Adipose tissue (tissue), 3 donors: ENCODE results near the gene DGAT2L6. TPM values are rescaled to one million over a fixed set of nuclear protein-coding genes. Genes with fewer than 3 reads are reported as not detected.
"Not testable (repeated sequence)": the region's sequence is repeated elsewhere in the genome, so short reads cannot be mapped to it uniquely, and the experiment has no call there.

ENCODE experiments used
- H3K27ac ChIP-seq: one replicate; pipeline ENCODE4 v1.5.1; 2013; ENCODE audit warnings: low read depth, low read length
- WGBS, 3 donors: extraction: QIAGEN DNeasy Blood & Tissue Kit; methylation state at CpG; one replicate each; pipeline ENCODE4 v1.1.7; 2013; 5-methylcytosine and 5-hydroxymethylcytosine counted together
- polyA plus RNA-seq, 3 donors: library from polyadenylated mRNA; stranded (reverse); fragments of 200-250 nt; gene quantifications; one replicate each; pipeline ENCODE4 v1.2.3, GENCODE V29; 2013
- donor health status: healthy with polysubstance abuse.
- donor health status: Bipolar disorder and iron deficiency.
- donor health status: healthy.

DGAT2L6 gene
- polyA plus RNA-seq, 3 donors = not detected

DNA sequence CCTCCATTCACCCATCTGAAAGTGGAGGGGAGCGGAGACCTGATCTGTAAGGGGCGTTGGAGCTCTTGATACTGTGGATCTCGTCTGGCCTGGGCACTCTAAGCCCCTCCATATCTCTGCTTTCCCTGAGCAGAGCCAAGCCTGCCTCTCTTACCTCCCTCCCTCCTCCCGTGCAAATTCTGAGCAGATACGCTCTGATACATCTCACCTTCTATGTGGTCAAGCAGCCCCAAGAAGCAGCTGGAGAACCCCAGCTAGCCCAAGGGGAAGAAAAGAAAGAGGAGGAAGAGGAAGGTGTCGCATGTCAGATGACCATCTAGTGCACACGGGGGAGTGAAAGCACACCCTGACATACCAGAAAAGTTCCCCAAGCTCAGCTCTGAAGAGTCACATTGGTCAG lies 1.9 kb upstream of the DGAT2L6 start:
- 74 to 90% (median 78%) methylated on average over 7 of the region's 7 CpGs for WGBS, 3 donors

GRCh38 chrX:70183091-70183490 lies 5.8 kb downstream of the DGAT2L6 start:
- WGBS, 3 donors = 65 to 79% (median 72%) methylated on average over 5 of the region's 5 CpGs
- no peak overlapping the region for H3K27ac ChIP-seq

More for the DNA sequence above, 1.9 kb upstream of the DGAT2L6 start:
- no peak overlapping the region for H3K27ac ChIP-seq

DNA sequence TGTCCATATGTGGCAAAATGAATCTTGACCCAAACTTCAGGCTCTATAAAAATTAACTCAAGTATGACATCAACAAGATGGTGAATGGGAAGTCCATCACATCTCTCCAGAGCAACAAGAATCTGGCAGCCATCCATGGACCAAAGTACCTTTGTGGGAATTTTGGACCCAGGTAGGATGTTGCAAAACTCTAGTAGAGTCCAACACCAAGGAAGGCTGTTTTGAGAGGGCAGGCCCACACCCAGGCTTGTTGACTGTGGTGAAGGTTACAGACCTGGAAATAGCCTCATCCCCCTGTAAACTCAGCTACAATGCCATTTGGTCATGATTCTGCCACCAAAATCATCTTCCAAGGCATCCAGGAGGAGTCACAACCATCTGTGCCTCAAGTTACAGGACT lies 12.9 kb downstream of the DGAT2L6 start:
- H3K27ac ChIP-seq = no peak overlapping the region

- 10 to 17% (median 10%) methylated on average over 12 of the region's 12 CpGs for WGBS, 3 donors
Measured at GRCh38 chrX:70196961-70197720, 19.9 kb downstream of the DGAT2L6 start.

GRCh38 chrX:70201732-70202131 lies 24.4 kb downstream of the DGAT2L6 start:
- no peak overlapping the region for H3K27ac ChIP-seq
- 79 to 93% (median 89%) methylated on average over 5 of the region's 5 CpGs for WGBS, 3 donors

More at GRCh38 chrX:70196961-70197720, 19.9 kb downstream of the DGAT2L6 start:
- H3K27ac ChIP-seq = no peak overlapping the region

- H3K27ac ChIP-seq = no peak overlapping the region
Measured at GRCh38 chrX:70208479-70208878, 31.2 kb downstream of the DGAT2L6 start.

DNA sequence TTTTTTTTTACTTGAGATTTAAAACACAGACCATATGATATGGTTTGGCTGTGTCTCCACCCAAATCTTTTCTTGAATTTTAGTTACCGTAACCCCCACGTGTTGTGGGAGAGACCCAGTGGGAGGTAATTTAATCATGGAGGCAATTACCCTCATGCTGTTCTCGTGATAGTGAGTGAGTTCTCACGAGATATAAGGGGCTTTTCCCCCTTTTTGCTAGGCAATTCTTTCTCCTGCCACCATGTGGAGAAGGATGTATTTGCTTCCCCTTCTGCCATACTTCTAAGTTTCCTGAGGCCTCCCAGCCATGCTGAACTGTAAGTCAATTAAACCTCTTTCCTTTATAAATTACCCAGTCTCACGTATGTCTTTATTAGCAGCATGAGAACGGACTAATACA lies 32.3 kb downstream of the DGAT2L6 start:
- H3K27ac ChIP-seq = not testable (repeated sequence)
- WGBS, 3 donors = 50 to 68% (median 51%) methylated on average over 6 of the region's 6 CpGs

- 61 to 75% (median 64%) methylated on average over 4 to 5 of the region's 5 CpGs for WGBS, 3 donors
- no peak overlapping the region for H3K27ac ChIP-seq
Measured at GRCh38 chrX:70219938-70220764, 42.9 kb downstream of the DGAT2L6 start.

- H3K27ac ChIP-seq = no peak overlapping the region
Measured at GRCh38 chrX:70226048-70226447, 48.8 kb downstream of the DGAT2L6 start.

DNA sequence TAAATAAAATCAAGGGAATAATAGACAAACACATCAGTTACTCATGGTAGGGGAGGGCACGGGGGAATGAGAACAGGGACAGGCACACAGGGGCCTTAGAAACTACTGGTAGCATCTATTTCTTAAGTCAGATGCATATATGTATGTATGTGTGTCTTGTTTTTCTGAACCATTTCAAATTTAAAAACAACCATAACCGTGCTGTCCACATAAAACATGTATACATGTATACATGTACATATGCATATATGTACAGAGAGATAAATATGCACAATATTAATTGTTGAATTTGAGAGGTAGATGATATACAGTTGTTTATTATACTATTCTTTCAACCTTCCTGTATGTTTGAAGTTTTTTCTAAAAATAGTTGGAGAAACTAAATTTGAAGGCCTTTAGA lies 49.4 kb downstream of the DGAT2L6 start:
- H3K27ac ChIP-seq = no peak overlapping the region
- 78 to 85% (median 85%) methylated on average over 2 of the region's 2 CpGs for WGBS, 3 donors

DNA sequence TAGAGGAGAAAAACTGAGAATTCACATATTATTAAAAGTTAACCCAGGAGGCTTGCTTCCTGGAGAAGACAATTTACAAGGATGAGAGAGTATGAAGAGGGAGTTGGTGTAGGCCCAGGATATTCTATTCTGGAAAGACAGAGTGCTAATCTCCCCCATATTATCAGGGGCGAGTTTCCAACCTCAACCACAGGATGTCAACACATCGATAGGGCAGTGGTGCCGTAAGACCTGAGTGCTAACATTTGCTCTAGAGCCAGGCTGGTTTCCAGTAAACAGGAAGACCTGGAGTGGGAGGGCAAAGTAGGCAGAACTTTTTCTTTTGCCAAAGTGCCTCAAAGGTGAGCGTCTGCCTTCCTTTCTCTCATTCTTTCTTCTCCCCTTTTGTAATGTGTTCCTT lies 54.4 kb downstream of the DGAT2L6 start:
- 42 to 60% (median 51%) methylated on average over 4 of the region's 4 CpGs for WGBS, 3 donors

GRCh38 chrX:70234355-70234754 lies 57.1 kb downstream of the DGAT2L6 start, which contains the start of gene AWAT1:
Gene AWAT1, plus strand, starts transcription at chrX:70234655. Its CDS starts 41 bp downstream, at chrX:70234696.
- no peak within 1 kb of the TSS for H3K27ac ChIP-seq
- 65 to 89% (median 79%) methylated on average over 3 of the region's 3 CpGs for WGBS, 3 donors

More for the DNA sequence above, 54.4 kb downstream of the DGAT2L6 start:
- no peak overlapping the region for H3K27ac ChIP-seq

DNA sequence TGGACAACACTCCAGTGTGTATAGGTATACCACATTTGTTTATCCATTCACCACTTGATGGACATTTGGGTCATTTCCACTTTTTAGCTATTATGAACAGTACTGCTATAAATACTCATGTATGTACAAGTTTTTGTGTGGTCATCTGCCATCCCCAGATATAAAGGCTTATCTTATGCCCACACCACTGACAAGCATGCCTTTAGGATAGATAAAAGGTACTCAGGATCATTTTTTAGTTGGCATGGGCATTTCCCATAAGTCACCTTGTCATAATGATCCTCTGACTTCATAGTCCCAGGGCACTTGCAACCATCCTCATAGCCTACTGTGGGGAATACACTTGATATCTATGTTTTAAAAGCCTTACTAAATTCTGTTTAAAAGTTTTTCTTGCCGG lies 63.5 kb downstream of the DGAT2L6 start:
- no peak overlapping the region for H3K27ac ChIP-seq
- 89 to 97% (median 93%) methylated on average over 1 of the region's 1 CpG for WGBS, 3 donors

- no peak overlapping the region for H3K27ac ChIP-seq
- 74 to 96% (median 95%) methylated on average over 2 of the region's 2 CpGs for WGBS, 3 donors
Measured at GRCh38 chrX:70241501-70241900, 64.2 kb downstream of the DGAT2L6 start.

GRCh38 chrX:70243601-70244000 lies 66.3 kb downstream of the DGAT2L6 start:
- H3K27ac ChIP-seq = not testable (repeated sequence)
- WGBS, 3 donors = 67 to 81% (median 78%) methylated on average over 5 of the region's 5 CpGs

- no peak overlapping the region for H3K27ac ChIP-seq
- 61 to 74% (median 70%) methylated on average over 6 of the region's 6 CpGs for WGBS, 3 donors
Measured at GRCh38 chrX:70244881-70245280, 67.6 kb downstream of the DGAT2L6 start.

DNA sequence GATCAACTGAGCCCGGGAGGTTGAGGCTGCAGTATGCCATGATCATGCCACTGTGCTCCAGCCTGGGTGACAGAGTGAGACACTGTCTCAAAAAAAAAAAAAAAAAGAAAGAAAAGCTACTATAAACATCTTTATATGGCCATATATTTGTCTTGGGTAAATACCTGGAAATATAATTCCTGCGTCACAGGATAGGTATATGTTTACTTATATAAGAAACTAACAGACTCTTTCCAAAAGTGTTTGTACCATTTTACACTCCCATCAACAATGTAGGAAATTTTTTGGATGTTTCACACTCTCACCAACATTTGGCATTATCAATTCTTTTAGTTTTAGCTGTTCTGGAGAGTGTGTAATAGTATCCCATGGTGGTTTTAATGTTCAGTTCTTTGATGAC lies 70.0 kb downstream of the DGAT2L6 start:
- 83 to 95% (median 88%) methylated on average over 2 of the region's 2 CpGs for WGBS, 3 donors
- H3K27ac ChIP-seq = no peak overlapping the region

DNA sequence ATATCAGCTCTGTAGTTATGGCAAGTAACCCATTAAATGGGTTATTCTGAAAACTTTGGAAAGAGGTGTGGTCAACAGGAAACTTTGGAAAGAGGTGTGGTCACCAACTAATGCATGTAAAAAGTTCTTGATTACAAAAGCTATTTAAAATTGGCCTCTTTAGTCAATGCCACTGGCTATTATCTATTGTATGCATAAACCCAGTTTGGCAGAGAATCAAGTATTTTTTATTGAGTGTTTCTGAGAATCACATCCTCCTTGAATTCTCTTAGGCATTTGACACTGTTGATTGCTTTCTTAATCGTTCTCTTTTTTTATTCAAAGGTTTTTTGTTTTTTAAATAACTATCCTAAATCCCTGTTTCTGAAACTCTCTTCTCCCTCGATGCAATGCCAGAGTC lies 75.2 kb downstream of the DGAT2L6 start:
- no peak overlapping the region for H3K27ac ChIP-seq
- WGBS, 3 donors = 53 to 71% (median 61%) methylated on average over 2 of the region's 2 CpGs

GRCh38 chrX:70253377-70254062 lies 76.2 kb downstream of the DGAT2L6 start:
- 74 to 89% (median 83%) methylated on average over 3 of the region's 3 CpGs for WGBS, 3 donors
- no peak overlapping the region for H3K27ac ChIP-seq
